ENCODE results near the gene FSTL5.

Gene FSTL5

GRCh38 chr4:161583549-161583948 is 580.3 kb downstream of the FSTL5 start:
- DNase-seq: no peak

GRCh38 chr4:161581262-161582230 is 582.3 kb downstream of the FSTL5 start:
- DNase-seq: peak in 1 of 56 donors; percentile 3

- no peak for DNase-seq
Observed at GRCh38 chr4:161577579-161578301, 586.1 kb downstream of the FSTL5 start.

GRCh38 chr4:161573836-161574235 is 590.0 kb downstream of the FSTL5 start:
- no peak for DNase-seq

GRCh38 chr4:161564230-161564834 is 599.5 kb downstream of the FSTL5 start:
- no peak for DNase-seq

- no peak for DNase-seq
Observed at GRCh38 chr4:161555689-161556660, 607.8 kb downstream of the FSTL5 start.

- DNase-seq: no peak
Observed at GRCh38 chr4:161554372-161554990, 609.3 kb downstream of the FSTL5 start.

GRCh38 chr4:161546902-161547301 is 616.9 kb downstream of the FSTL5 start:
- DNase-seq: no peak

GRCh38 chr4:161540265-161540664 is 623.5 kb downstream of the FSTL5 start:
- DNase-seq: no peak

GRCh38 chr4:161538941-161539340 is 624.9 kb downstream of the FSTL5 start:
- no peak for DNase-seq

GRCh38 chr4:161530710-161531109 is 633.1 kb downstream of the FSTL5 start:
- DNase-seq: no peak

GRCh38 chr4:161525121-161525520 is 638.7 kb downstream of the FSTL5 start:
- DNase-seq: no peak

GRCh38 chr4:161522031-161522430 is 641.8 kb downstream of the FSTL5 start:
- DNase-seq: peak in 4 of 56 donors; percentile 0 to 27 (median 4)

GRCh38 chr4:161519611-161520010 is 644.2 kb downstream of the FSTL5 start:
- no peak for DNase-seq

GRCh38 chr4:161517941-161518340 is 645.9 kb downstream of the FSTL5 start:
- DNase-seq: no peak

- no peak for DNase-seq
Observed at GRCh38 chr4:161505141-161505540, 658.7 kb downstream of the FSTL5 start.

GRCh38 chr4:161498155-161498554 is 665.6 kb downstream of the FSTL5 start:
- DNase-seq: no peak

- DNase-seq: no peak
Observed at GRCh38 chr4:161486461-161486860, 677.3 kb downstream of the FSTL5 start.

GRCh38 chr4:161466316-161466715 is 697.5 kb downstream of the FSTL5 start:
- DNase-seq: no peak

GRCh38 chr4:161463436-161463835 is 700.4 kb downstream of the FSTL5 start:
- no peak for DNase-seq
